ENCODE results near the gene PAGR1. TPM values are rescaled to one million over a fixed set of nuclear protein-coding genes. Genes with fewer than 3 reads are reported as not detected.

PAGR1 gene
- total and polyA plus RNA-seq, 2 of the 13 experiments (the other 11 are each of a cell fraction or from before 2014, with no cell fraction given) = 9.8 to 66.4 TPM

GRCh38 chr16:29789775-29790182 lies 26.2 kb upstream of the PAGR1 start (continued):
- no peak for TF ChIP-seq ZNF224 (CRISPR knock-in tag; IDR thresholded peaks at IDR 0.05)
- TF ChIP-seq ZNF256 (CRISPR knock-in tag; conservative IDR thresholded peaks at IDR 0.05) = peak; percentile 76
- no peak for TF ChIP-seq AGO2 (optimal IDR thresholded peaks at IDR 0.05; ENCODE audit: low read depth, low read length)
- TF ChIP-seq ZNF580 (CRISPR knock-in tag; IDR thresholded peaks at IDR 0.05; ENCODE audit: borderline replicate concordance, low read depth) = no peak
- TF ChIP-seq BRD4 (CRISPR knock-in tag; IDR thresholded peaks at IDR 0.05) = no peak
- TF ChIP-seq GPN1 (CRISPR knock-in tag; IDR thresholded peaks at IDR 0.05; ENCODE audit: borderline replicate concordance) = 0 out of 2 replicates have a peak, but pooled peaks have one; percentile 6
- no peak for TF ChIP-seq ARID2 (CRISPR knock-in tag; IDR thresholded peaks at IDR 0.05; ENCODE audit: borderline replicate concordance)
- TF ChIP-seq ZBTB7B (CRISPR knock-in tag; IDR thresholded peaks at IDR 0.05) = no peak
- TF ChIP-seq PCBP2 (optimal IDR thresholded peaks at IDR 0.05; ENCODE audit: low read depth, low read length, poor library complexity, severe bottlenecking) = no peak
- no peak for TF ChIP-seq ZFP36 (IDR thresholded peaks at IDR 0.05; ENCODE audit: borderline replicate concordance, low read depth, low read length, partially characterized antibody)
- TF ChIP-seq TFDP1 (CRISPR knock-in tag; IDR thresholded peaks at IDR 0.05; ENCODE audit: borderline replicate concordance) = no peak
- no peak for TF ChIP-seq PHF5A (CRISPR knock-in tag; IDR thresholded peaks at IDR 0.05; ENCODE audit: low read depth, unreplicated experiment)
- no peak for TF ChIP-seq ZNF530 (CRISPR knock-in tag; IDR thresholded peaks at IDR 0.05; ENCODE audit: low read depth)
- no peak for TF ChIP-seq ZBTB3 (CRISPR knock-in tag; IDR thresholded peaks at IDR 0.05; ENCODE audit: borderline replicate concordance, low read depth)
- TF ChIP-seq MYC (CRISPR knock-in tag; IDR thresholded peaks at IDR 0.05; ENCODE audit: borderline replicate concordance) = no peak
- TF ChIP-seq ZNF619 (CRISPR knock-in tag; IDR thresholded peaks at IDR 0.05) = 0 out of 2 replicates have a peak, but pooled peaks have one; percentile 11
- no peak for TF ChIP-seq EP300 (IDR thresholded peaks at IDR 0.05; ENCODE audit: low read depth in 2 of 2, low read length in 2 of 2)
- no peak for TF ChIP-seq EP300 (CRISPR knock-in tag; IDR thresholded peaks at IDR 0.05; ENCODE audit: borderline replicate concordance)
- TF ChIP-seq NFAT5 (CRISPR knock-in tag; IDR thresholded peaks at IDR 0.05) = no peak
- TF ChIP-seq MIXL1 (CRISPR knock-in tag; IDR thresholded peaks at IDR 0.05) = no peak

Measured in HepG2 (cell line).